HG03135 (cell line): Measurements from ENCODE around the gene ERG28.
"Not testable (repeated sequence)": the region's sequence is repeated elsewhere in the genome, so short reads cannot be mapped to it uniquely, and the experiment has no call there.

ENCODE experiments used
- ATAC-seq: cut with Tn5 transposase; IDR thresholded peaks from one replicate; pipeline ENCODE4 v1.9.1; 2021; ENCODE audit warnings: mild to moderate bottlenecking, moderate library complexity; ENCODE audit not compliant: unreplicated experiment

The ERG28 gene

GRCh38 chr14:75626863-75627262, 33.8 kb downstream of the ERG28 start:
- ATAC-seq, result no peak

GRCh38 chr14:75626396-75626795, 34.3 kb downstream of the ERG28 start:
- ATAC-seq, result no peak

GRCh38 chr14:75625034-75625433, 35.6 kb downstream of the ERG28 start:
- ATAC-seq, result no peak

- ATAC-seq, result no peak
Measured at GRCh38 chr14:75619548-75619947, 41.1 kb downstream of the ERG28 start.

GRCh38 chr14:75615200-75615599, 45.5 kb downstream of the ERG28 start:
- ATAC-seq, result no peak

- no peak for ATAC-seq
Measured at GRCh38 chr14:75614179-75614578, 46.5 kb downstream of the ERG28 start.

GRCh38 chr14:75612157-75612556, 48.5 kb downstream of the ERG28 start:
- no peak for ATAC-seq

- no peak for ATAC-seq
Measured at GRCh38 chr14:75610834-75611233, 49.8 kb downstream of the ERG28 start.

- no peak for ATAC-seq
Measured at GRCh38 chr14:75609606-75610475, 50.8 kb downstream of the ERG28 start.

- ATAC-seq, result no peak
Measured at GRCh38 chr14:75609116-75609515, 51.6 kb downstream of the ERG28 start.

- no peak for ATAC-seq
Measured at GRCh38 chr14:75607842-75608640, 52.6 kb downstream of the ERG28 start.

- no peak for ATAC-seq
Measured at GRCh38 chr14:75607044-75607443, 53.6 kb downstream of the ERG28 start.

- no peak for ATAC-seq
Measured at GRCh38 chr14:75605916-75606315, 54.8 kb downstream of the ERG28 start.

- no peak for ATAC-seq
Measured at GRCh38 chr14:75604979-75605851, 55.5 kb downstream of the ERG28 start.

- no peak for ATAC-seq
Measured at GRCh38 chr14:75602503-75602902, 58.2 kb downstream of the ERG28 start.

GRCh38 chr14:75601061-75601460, 59.6 kb downstream of the ERG28 start:
- not testable (repeated sequence) for ATAC-seq

GRCh38 chr14:75600100-75600499, 60.6 kb downstream of the ERG28 start:
- ATAC-seq, result not testable (repeated sequence)
